GM18873 (cell line): ENCODE data around the gene USP7.
"Not testable (repeated sequence)": the region's sequence is repeated elsewhere in the genome, so short reads cannot be mapped to it uniquely, and the experiment has no call there.

Experiments
- ATAC-seq: cut with Tn5 transposase; IDR thresholded peaks from one replicate; pipeline ENCODE4 v1.9.1; 2021; ENCODE audit warnings: mild to moderate bottlenecking, moderate library complexity, moderate number of reproducible peaks; ENCODE audit not compliant: unreplicated experiment, low FRiP score

USP7 gene

DNA sequence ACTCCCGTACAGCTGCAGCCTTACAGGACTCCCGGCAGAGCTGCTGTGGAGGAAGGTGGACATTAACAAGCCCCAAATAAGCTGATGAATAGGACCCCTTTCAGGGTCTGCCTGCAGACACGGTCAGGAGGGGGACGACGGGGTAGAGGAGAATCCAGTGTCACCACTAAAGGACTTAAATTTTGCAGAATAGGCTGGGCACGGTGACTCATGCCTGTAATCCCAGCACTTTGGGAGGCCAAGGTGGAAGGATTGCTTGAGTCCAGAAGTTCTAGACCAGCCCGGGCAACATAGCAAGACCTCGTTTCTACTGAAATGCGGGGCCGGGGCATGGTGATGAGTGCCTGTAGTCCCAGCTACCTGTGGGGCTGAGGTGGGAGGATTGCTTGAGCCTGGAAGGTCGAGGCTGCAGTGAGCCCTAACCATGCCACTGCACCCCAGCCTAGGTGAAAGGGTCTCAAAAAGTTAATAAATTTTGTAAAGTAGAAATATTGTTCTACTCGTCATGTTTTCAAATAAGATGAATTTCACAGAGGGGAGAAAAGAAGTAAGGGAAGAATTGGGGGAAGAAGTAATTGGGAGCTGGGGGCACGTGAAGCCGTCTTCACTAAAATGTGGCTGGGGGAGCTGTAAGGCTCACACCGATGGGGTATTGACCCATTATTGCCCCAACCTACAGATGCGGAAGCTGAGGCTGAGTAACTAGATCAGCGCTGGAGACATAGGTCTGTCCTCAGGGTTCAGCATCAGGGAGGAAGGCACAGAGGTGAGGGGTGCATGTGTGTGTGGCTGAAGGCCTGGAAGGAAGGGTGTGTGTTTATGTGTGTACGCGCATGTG is 76.9 kb downstream of the USP7 start:
- ATAC-seq = no peak

DNA sequence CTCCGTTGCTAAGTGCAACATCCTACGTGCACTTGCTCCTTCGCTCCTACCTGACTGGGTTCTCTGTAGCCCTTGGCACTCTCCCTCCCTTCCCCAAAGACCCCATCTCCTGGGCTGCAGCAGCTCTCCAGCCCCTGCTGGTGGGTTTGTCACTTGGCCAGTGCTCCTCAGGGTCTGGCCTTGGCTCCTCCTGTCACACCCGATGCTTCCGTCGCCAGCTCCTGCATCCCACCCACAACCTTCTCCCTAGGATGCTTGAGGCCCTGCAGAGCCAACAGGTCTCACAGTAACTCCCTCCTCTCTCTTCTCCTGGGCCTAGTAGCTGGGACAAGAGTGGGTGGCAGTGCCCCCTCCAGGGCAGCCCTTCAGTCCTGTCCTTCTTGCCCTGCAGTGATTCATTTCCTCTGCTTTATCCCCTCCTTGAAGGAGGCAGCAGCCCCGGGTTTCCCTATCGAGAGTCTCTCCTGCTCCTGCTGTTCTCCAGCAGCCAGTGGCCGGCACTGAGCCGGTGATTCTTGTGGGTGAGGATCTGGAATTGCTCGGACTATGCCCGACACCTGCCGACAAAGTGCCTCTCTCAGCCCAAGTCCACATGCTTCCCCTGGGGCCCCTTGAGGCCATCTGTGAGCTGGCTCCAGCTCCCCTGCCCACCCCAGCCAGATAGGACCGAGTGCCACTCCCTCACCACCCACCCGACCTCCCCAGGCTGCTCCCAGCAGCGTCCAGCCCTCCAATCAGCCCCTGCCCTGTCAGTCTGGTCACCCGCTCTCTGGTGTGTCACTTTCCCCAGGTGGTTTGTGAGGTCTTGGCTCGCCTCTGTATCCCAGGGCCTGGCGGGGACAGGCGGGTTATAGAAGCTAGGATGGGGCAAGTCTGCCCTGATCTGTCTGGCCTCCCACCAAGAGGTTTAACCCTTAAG is 77.8 kb downstream of the USP7 start:
- ATAC-seq = no peak

DNA sequence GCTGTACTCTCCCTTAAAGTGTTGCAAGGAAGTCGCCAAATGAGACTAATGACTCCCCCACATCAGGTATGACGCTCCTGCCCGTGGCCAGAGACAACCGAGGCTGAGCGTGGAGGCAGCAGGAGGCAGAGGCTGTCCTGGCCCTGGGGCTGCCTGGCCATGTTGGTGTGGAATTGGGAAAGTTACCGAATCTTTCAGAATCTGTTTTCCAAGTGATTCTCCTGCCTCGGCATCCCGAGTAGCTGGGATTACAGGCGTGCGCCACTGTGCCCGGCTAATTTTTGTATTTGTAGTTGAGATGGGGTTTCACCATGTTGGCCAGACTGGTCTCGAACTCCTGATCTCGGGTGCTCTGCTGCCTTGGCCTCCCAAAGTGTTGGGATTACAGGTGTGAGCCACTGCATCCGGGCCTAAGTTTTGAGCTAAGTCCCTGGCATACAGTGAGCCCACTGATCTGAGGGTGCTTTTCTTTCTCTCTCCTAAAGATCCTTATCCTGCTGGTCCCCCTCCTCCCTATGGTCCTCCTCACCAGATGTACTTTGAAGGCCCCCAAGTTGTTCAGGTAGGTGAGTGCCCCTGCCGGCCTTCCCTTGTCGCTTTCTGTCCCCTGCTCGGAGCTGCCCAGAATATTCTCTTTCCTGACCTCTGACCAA is 80.9 kb downstream of the USP7 start:
- ATAC-seq = no peak

DNA sequence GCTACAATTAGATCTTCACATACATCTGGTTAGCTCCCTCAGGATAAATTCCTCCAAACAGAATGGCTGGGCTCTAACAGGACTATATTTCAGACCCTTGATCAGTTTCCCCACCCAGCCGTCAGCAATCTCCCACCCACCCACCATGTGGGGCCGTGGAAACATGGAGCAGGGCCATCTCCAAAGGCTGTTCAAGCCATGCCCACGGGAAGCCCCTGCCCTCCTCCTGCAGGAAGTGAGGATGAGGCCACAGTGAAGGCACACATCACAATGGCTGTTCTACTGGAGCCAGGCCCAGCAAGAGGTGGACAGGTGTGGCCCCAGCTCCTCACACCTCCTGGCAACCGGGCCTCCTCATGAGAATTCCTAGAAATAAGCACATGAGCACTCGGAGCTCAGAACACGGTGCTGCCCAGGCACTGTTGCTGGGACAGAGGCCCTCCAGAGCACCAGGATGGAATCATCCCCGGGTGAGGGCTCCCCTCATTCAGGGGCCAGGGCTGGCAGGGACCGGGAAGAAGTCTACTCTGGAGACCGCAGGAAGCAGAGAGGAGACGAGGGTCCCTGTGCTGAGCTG is 81.6 kb downstream of the USP7 start, which contains the start of gene LITAFD:
LITAFD (plus strand) TSS at position 311 of the 577 bp plus-strand sequence. CDS start 2,005 bp downstream, outside the sequence.
- no peak for ATAC-seq

DNA sequence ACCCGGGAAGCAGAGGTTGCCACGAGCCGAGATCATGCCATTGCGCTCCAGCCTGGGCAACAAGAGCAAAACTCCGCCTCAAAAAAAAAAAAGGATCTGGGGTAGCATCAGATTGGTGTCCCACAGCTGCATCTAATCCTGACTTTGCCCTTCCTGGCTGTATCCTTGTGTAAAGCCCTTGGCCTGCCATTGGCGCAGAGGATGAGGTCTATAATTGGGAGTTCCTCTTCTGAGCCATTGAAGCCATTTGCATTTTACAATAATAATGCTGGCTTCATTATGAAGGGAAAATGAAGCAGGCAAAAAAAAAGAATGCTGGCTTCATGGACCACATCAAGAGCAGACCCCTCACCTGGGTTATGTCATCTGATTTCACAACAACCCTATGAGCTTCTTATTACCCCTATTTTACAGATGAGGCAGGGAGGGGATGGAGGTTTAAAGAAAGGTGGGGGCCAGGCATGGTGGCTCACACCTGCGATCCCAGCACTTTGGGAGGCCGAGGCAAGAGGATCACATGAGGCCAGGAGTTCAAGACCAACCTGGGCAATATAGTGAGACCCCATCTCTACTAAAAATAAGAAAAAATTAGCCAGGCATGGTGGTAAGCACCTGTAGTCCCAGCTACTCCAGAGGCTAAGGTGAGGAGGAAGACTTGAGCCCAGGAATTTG is 82.7 kb downstream of the USP7 start:
- no peak for ATAC-seq

DNA sequence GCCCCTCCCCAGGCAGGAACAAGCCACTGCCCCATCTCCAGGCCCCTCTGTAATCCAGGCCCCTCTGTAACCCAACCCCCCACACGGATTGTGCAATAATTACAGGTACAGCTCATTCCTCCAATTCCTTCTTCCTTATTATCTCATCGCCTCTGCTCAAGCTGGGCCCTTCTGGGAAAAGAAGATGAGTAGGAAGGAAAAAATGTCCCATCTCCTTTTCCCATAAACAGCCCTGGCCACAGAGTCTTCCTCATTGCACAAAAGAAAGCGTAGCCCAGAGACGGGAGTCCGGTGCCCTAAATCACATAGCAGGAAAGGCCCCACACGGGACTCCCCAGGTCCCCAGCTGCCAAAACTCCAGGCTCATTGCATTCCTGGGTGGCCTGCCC is 85.2 kb downstream of the USP7 start:
- ATAC-seq = no peak

DNA sequence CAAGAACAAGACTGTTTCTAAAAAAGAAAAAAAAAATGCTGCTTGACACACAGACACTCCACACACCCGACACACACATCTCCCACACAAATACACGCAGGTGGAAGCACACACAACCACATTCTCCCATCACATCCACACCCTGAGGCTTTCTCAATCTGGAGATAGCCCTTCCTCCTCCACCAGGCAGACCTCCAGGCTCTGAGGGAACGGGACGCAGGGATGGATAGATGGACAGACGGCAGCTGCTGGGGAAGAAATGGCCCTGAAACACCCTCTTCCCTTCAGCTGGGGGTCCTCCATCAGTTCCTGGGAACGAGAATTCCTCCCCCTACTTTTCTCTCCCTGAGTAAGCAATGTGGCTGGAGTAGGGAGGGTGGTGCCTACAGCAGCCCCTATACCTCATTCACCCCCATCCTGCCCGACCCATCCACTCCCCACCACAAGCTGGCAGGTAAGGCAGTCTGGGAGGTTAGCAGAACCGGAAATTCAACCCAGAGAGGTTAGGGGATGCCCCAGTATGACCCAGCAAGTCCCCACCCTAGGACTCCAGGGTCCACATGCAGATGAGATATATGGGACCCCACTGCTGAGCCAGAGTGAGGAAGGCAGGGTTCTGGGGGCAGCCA is 85.7 kb downstream of the USP7 start:
- ATAC-seq = no peak

DNA sequence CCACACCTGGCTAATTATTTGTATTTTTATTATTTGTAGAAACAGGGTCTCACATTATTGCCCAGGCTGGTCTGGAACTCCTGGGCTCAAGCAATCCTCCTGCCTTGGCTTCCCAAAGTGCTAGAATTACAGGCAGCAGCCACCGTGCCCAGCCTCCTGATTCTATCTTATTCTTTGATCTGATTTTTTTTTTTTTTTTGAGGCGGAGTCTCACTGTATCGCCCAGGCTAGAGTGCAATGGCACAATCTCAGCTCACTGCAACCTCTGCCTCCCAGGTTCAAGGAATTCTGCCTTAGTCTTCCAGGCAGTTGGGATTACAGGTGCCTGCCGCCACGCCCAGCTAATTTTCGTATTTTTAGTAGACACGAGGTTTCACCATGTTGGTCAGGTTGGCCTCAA is 88.4 kb downstream of the USP7 start:
- not testable (repeated sequence) for ATAC-seq

DNA sequence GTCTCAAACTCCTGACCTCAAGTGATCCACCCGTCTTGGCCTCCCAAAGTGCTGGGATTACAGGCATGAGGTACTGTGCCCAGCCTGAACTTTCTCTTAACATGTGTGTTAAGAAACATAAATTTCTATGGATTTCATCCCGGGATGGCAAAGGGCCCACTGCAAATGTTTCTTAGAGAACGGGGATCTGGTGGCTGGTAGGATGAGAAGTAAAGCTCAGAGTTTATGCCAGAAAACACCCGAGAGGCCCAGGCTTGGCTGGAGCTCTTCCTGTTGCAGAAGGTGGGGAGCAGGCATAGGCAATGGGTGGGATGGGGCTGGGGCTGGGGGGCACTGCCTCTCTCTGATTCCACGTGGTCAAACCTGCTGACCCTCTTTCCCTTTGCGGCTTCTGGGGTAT is 89.3 kb downstream of the USP7 start:
- ATAC-seq = no peak

DNA sequence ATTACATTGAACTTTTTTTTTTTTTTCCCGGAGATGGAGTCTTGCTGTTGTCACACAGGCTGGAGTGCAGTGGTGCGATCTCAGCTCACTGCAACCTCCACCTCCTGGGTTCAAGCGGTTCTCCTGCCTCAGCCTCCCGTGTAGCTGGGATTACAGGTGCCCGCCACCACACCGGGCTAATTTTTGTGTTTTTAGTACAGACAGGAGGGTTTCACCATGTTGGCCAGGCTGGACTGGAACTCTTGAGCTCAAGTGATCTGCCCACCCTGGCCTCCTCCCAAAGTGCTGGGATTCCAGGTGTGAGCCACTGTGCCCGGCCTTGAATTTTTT is 89.9 kb downstream of the USP7 start:
- not testable (repeated sequence) for ATAC-seq

DNA sequence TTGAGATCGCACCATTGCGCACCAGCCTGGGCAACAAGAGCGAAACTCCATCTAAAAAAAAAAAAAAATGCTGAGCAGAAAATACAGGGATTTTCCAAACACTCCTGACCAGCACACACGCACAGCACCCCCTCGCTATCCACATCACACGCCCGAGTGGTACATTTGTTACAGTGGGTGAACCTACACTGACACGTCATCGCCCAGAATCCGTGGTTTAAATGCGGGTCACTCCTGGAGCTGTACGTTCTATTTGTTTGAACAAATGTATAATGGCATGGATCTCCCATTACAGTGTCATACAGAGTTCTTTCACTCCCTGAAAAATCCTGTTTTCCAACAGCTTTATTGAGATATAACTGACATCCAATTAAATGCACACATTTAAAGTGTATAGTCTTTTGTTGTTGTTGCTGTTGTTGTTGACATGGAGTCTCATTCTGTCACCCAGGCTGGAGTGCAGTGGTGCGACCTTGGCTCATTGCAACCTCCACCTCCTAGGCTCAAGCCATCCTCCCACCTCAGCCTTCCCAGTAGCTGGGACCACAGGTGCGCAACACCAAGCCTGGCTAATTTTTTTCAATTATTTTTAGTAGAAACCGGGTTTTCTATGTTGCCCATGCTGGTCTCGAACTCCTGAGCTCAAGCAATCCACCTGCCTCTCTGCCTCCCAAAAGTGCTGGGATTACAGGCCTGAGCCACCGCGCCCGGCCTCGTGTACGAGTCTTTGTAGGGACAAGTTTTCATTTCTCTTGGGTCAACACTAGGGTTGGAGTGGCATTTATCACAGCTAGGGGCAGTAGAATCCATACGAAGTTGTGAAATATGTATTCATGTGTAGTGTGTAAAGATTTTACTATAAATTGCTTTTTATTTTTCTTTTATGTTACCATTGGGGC is 90.5 kb downstream of the USP7 start:
- ATAC-seq = no peak

DNA sequence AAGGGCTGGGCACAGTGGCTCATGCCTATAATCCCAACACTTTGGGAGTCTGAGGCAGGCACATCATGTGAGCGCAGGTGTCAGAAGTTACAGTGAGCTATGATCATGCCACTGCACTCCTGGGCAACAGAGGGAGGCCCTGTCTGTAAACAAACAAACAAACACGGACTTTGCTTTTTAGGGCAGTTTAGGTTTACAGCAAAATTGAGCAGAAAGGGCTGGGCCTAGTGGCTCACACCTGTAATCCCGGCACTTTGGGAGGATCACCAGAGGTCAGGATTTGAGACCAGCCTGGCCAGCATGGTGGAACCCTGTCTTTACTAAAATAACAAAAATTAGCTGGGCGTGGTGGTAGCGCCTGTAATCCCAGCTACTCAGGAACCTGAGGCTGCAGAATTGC is 91.6 kb downstream of the USP7 start:
- ATAC-seq = no peak

DNA sequence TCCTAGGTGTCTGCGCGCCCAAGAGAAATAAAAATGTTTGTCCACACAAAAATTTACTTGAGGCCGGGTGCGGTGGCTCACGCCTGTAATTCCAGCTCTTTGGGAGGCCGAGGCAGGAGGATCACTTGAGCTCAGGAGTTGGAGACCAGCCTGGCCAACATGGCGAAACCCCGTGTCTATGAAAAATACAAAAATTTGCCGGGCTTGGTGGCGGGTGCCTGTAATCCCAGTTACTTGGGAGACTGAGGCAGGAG is 93.8 kb downstream of the USP7 start:
- not testable (repeated sequence) for ATAC-seq

DNA sequence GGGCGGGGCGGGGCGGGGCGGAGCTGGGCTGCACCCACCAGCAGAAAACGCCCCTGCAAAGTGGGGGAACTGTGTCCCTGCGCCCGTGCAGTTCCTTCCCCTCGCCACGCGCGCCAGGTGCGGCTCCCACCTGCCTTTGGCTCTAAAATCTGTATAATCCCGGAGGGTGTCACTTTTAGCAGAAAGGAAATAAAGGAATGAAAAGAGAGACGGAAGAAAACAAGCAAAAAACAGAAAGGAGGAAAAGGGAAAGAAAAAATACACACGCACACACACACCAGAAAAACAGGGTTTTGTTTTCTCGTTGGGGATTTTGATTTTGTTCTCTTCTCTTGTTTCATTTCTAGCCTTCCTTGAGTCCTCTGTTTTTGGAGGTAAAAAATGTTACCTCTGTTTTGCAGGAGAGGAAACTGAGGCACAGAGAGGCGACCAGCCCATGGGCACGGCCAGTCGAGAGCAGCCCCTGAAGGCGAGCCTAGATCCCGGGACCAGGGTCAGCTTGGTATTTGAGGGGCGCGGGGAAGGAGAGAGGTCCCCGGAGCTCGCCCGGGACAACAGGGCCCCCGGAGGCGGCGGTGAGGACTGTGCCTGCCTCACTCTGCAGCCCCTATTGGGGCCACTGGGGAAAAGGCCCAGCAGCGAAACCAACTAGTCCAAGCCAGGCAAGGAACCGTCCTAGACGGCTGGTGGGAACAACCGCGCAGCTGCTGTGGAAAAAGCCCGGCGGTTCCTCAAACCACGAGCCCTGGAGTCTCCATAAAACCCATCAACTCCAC is 94.3 kb downstream of the USP7 start:
- no peak for ATAC-seq

DNA sequence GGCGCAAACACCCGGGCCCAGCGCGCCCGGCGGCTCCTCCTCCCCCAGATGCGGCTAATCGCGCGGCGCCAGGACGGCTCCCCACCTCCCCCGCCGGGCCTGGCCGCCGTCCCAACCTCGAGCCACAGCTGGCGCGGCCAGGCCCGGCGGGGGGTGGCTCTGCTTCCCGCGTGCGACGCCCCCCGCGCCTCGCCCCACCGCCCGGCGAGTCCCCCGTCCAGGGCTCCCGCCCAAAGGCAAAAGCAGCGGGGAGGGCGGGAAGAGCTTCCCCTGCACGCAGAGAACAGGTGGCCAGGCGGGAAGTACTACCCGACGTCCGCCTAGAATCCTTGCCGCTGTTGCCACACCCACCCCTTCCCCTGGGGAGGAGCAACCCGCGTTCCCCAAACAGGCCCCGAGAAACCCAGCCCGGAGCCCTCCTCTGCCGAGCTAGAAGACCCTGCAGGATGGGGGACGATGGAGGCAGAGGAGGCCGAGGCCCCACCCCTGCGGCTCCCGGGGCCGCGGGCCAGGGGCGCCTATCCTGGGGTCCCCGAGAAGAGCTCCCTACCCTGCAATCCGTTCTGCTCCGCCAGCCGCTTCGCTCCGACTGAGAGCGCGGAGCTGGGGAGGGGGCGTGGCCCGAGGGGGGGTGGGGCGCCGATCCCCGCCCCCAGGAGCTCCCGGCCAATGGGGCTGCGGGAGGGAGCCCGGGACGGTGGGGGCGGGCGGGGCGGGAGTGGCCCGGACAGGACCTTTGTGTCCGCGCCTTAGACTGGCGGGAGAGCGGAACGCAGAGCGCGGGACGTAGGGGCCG is 95.1 kb downstream of the USP7 start, which contains the start of gene CARHSP1:
CARHSP1 (minus strand) TSS at position 591 of the 796 bp plus-strand sequence. CDS start 9,678 bp downstream, outside the sequence.
- ATAC-seq = peak; percentile 40

DNA sequence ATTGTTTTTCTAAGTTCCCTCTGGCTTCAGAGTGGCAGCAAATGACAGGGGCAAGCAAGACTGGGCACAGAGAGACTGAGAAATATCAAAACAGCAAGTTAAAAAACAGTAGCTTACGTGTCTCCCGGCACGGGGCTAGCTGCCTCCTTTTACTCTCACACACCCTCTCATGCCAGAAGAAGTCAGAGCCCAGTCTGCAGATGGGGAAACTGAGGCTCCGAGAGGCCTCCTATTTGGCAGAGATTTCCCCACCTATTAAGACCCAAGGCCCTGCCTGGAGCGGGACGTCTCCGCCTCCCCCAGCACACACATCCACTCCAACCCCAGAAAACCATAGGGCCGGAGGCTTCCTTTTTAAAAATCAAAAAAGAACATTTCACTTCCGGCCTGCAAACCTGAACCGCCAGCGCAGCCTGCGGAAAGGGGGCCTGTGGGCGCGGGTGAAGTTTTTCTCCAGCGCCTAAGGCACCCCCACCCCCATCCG is 95.7 kb downstream of the USP7 start:
- ATAC-seq = no peak
